Esophagus muscularis mucosa (tissue), 4 donors: ENCODE data around the gene TADA2B. TPM values are rescaled to one million over a fixed set of nuclear protein-coding genes. Genes with fewer than 3 reads are reported as not detected.

Experiments used
- DNase-seq: peaks from one replicate; pipeline ENCODE4 v3.0.0-alpha.2; 2017; ENCODE audit errors: extremely low spot score
- H3K27ac ChIP-seq, 4 donors: fragments of 200-600 bp; sonication (generic); replicated peaks in 1 of 4; 1 replicate in 3 of 4; 2 replicates in 1 of 4; pipeline ENCODE4 v1.5.1; 2016 to 2019; ENCODE audit warnings: mild to moderate bottlenecking in 1 of 4
- H3K27me3 ChIP-seq, 4 donors: fragments of 200-600 bp; sonication (generic); one replicate each; pipeline versions ENCODE4 v1.5.1 to v1.6.0; 2016 to 2019
- H3K36me3 ChIP-seq, 4 donors: fragments of 200-600 bp; sonication (generic); one replicate each; pipeline ENCODE4 v1.5.1; 2016 to 2019
- H3K4me1 ChIP-seq, 4 donors: fragments of 200-600 bp; sonication (generic); one replicate each; pipeline ENCODE4 v1.5.1; 2016 to 2019
- H3K4me3 ChIP-seq, 4 donors: fragments of 200-600 bp; sonication (generic); 1 replicate in 2 of 4; 2 replicates in 2 of 4; pipeline ENCODE4 v1.5.1; 2016 to 2019; ENCODE audit warnings: mild to moderate bottlenecking in 4 of 4, moderate library complexity in 1 of 4
- H3K9me3 ChIP-seq, 4 donors: fragments of 200-600 bp; sonication (generic); 1 replicate in 3 of 4; 2 replicates in 1 of 4; pipeline ENCODE4 v1.5.1; 2016 to 2019
- EP300 ChIP-seq: sonication (generic); formaldehyde crosslinking; IDR thresholded peaks from one replicate; pipeline ENCODE4 v1.6.1; 2017; ENCODE audit warnings: antibody characterized with exemption
- POLR2A ChIP-seq: fragments of 450-650 bp; IDR thresholded peaks from one replicate; pipeline ENCODE4 v1.6.1; 2017; ENCODE audit warnings: antibody characterized with exemption, moderate library complexity, mild to moderate bottlenecking, low read depth
- POLR2AphosphoS5 ChIP-seq, 2 donors: sonication (generic); formaldehyde crosslinking; IDR thresholded peaks; one replicate each; pipeline ENCODE4 v1.6.1; 2017; ENCODE audit warnings: antibody characterized with exemption in 2 of 2
- WGBS: methylation state at CpG from one replicate; pipeline ENCODE4 v1.1.5; 2018; 5-methylcytosine and 5-hydroxymethylcytosine counted together
- intact Hi-C: fragments of 100-400 bp; cut with DNase I; formaldehyde crosslinking; loops from one replicate; pipeline ENCODE4 v1.15.1; 2023
- total RNA-seq, 4 donors: library from RNA; depleted of rRNA; stranded (reverse); fragments of >200 nt; gene quantifications; one replicate each; pipeline versions ENCODE4 v1.1.0 to v1.2.1, GENCODE V29; 2016
- TF ChIP-seq, protein P1 (sequence below), 3 experiments: fragments of 200-600 bp in 2 of 3; fragments of 450-650 bp in 1 of 3; sonication (generic) in 2 of 3; IDR thresholded peaks; one replicate each; pipeline ENCODE4 v1.5.1; 2017 to 2019; ENCODE audit warnings: antibody characterized with exemption in 3 of 3, mild to moderate bottlenecking in 2 of 3, moderate library complexity in 1 of 3

The TADA2B gene
- total RNA-seq, 4 donors from 2014 or later: 19.9 to 31.7 (median 26.3) TPM

- DNase-seq: no peak
- Histone ChIP-seq H3K36me3 (no peaks in the 10 kb centered on the region), H3K27me3 (no peaks in the 10 kb centered on the region), H3K27ac (no peak overlapping the region), H3K9me3 (no peaks in the 10 kb centered on the region), H3K4me3 (no peak overlapping the region), H3K4me1 (peaks cover 21 to 33% (median 31%) of the 10 kb centered on the region in 4 donors)
- intact Hi-C loops: no loop called here
- TF ChIP-seq, protein P1, sequence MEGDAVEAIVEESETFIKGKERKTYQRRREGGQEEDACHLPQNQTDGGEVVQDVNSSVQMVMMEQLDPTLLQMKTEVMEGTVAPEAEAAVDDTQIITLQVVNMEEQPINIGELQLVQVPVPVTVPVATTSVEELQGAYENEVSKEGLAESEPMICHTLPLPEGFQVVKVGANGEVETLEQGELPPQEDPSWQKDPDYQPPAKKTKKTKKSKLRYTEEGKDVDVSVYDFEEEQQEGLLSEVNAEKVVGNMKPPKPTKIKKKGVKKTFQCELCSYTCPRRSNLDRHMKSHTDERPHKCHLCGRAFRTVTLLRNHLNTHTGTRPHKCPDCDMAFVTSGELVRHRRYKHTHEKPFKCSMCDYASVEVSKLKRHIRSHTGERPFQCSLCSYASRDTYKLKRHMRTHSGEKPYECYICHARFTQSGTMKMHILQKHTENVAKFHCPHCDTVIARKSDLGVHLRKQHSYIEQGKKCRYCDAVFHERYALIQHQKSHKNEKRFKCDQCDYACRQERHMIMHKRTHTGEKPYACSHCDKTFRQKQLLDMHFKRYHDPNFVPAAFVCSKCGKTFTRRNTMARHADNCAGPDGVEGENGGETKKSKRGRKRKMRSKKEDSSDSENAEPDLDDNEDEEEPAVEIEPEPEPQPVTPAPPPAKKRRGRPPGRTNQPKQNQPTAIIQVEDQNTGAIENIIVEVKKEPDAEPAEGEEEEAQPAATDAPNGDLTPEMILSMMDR (IDR thresholded peaks at IDR 0.05): no peak
- TF ChIP-seq EP300 (no peak), POLR2A (no peak), POLR2AphosphoS5 (IDR thresholded peaks at IDR 0.05) (no peak)
- WGBS: 64% methylated on average over 15 of the region's 15 CpGs
Measured at GRCh38 chr4:7105276-7105675, 62.1 kb downstream of the TADA2B start.

GRCh38 chr4:7107166-7107905 is 64.2 kb downstream of the TADA2B start:
- H3K4me1 ChIP-seq: peaks cover 13 to 21% (median 18%) of the 10 kb centered on the region in 4 donors
- DNase-seq: no peak
- 85% methylated on average over 10 of the region's 11 CpGs for WGBS
- intact Hi-C loops: no loop called here
- H3K9me3 ChIP-seq: no peaks in the 10 kb centered on the region
- H3K4me3 ChIP-seq: no peak overlapping the region
- TF ChIP-seq POLR2AphosphoS5 (IDR thresholded peaks at IDR 0.05): no peak
- no peak for TF ChIP-seq EP300
- TF ChIP-seq POLR2A: no peak
- TF ChIP-seq, protein P1 (IDR thresholded peaks at IDR 0.05): no peak
- no peak overlapping the region for H3K27ac ChIP-seq
- H3K27me3 ChIP-seq: no peaks in the 10 kb centered on the region
- H3K36me3 ChIP-seq: no peaks in the 10 kb centered on the region

Other genes with a start within 250 kb of the TADA2B start
- gene TBC1D14, start 133.5 kb upstream of the TADA2B start, total RNA-seq: 10 to 100 TPM; 37.0 to 49.4 (median 44.2) TPM
- 10 to 100 TPM; 17.0 to 34.2 (median 27.5) TPM for gene GRPEL1, start 24.7 kb downstream of the TADA2B start, total RNA-seq
- 10 to 100 TPM in 1 of 4 donors, 1 to 10 TPM in 3; 3.3 to 10.1 (median 4.3) TPM for gene SORCS2, start 149.2 kb downstream of the TADA2B start, total RNA-seq